ENCODE measurements around the gene FKBP2. TPM values are rescaled to one million over a fixed set of nuclear protein-coding genes. Genes with fewer than 3 reads are reported as not detected.

FKBP2 gene
- total and polyA plus RNA-seq, 2 of the 13 experiments (the other 11 are each of a cell fraction or from before 2014, with no cell fraction given), result 30.1 to 53.3 TPM

DNA sequence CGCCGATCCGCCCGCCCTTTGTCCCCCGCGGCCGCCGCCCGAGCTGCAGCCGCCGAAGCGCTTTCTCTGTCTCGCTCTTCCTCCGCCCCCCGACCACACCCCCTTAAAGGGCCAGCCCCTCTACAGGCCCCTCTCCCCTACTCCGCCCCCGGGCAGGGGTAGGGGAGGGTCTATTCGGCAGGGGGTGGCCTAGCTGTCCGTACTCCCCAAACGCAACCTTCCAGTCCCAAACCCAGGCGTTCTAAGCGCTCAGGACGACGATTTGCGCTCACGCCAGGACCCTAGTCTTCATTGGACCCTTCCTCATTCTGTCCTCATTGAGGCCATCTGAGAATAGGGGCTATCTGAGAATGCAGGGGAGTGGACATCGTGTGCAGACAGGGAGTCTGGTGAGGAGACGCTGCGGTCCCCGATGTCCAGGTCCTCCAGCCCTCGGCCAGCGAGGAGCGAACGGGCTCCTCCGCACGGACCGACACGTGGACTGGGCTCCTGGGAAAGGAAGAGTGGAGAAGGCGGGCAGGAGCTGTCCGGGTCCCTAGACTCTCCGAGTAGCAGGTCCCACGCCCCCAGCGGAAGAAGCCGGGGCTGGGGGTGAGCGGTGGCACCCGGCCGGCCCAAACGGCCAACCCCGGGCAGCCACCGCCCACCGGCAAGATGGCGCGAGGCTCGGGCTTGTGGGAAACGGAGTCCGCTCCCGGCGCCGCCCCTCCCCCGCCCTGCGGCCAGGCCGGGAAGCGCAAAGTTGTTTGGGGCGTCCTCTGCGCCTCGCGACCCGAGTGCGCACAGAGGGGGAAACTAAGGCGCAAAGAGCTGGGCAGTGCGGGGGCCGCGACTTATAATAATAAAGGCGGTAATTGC lies 6.2 kb downstream of the FKBP2 start, which contains the start of gene PPP1R14B (continued):
- no peak for TF ChIP-seq SP1 (IDR thresholded peaks at IDR 0.05)
- TF ChIP-seq SP1 (CRISPR knock-in tag; IDR thresholded peaks at IDR 0.05), result peak; percentile 46; the same call in 1 of the 2 replicates
- TF ChIP-seq ZNF546 (CRISPR knock-in tag; conservative IDR thresholded peaks at IDR 0.05), result peak; percentile 91
- TF ChIP-seq PLRG1 (conservative IDR thresholded peaks at IDR 0.05), result no peak
- no peak; the same call in 1 of the 2 replicates for TF ChIP-seq ZNF556 (CRISPR knock-in tag; IDR thresholded peaks at IDR 0.05; ENCODE audit: borderline replicate concordance)
- TF ChIP-seq SMAD3 (CRISPR knock-in tag; IDR thresholded peaks at IDR 0.05), result no peak
- no peak for TF ChIP-seq CBFB (CRISPR knock-in tag; IDR thresholded peaks at IDR 0.05)
- TF ChIP-seq NRL (CRISPR knock-in tag; IDR thresholded peaks at IDR 0.05; ENCODE audit: borderline replicate concordance), result no peak; the same call in 1 of the 2 replicates
- TF ChIP-seq RARA (CRISPR knock-in tag; IDR thresholded peaks at IDR 0.05), result no peak
- TF ChIP-seq TERF1 (CRISPR knock-in tag; IDR thresholded peaks at IDR 0.05), result no peak
- TF ChIP-seq, protein P1, sequence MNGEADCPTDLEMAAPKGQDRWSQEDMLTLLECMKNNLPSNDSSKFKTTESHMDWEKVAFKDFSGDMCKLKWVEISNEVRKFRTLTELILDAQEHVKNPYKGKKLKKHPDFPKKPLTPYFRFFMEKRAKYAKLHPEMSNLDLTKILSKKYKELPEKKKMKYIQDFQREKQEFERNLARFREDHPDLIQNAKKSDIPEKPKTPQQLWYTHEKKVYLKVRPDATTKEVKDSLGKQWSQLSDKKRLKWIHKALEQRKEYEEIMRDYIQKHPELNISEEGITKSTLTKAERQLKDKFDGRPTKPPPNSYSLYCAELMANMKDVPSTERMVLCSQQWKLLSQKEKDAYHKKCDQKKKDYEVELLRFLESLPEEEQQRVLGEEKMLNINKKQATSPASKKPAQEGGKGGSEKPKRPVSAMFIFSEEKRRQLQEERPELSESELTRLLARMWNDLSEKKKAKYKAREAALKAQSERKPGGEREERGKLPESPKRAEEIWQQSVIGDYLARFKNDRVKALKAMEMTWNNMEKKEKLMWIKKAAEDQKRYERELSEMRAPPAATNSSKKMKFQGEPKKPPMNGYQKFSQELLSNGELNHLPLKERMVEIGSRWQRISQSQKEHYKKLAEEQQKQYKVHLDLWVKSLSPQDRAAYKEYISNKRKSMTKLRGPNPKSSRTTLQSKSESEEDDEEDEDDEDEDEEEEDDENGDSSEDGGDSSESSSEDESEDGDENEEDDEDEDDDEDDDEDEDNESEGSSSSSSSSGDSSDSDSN (CRISPR knock-in tag; IDR thresholded peaks at IDR 0.05), result peak; percentile 72; the same call in 1 of the 2 replicates
- no peak for TF ChIP-seq ZFP62 (CRISPR knock-in tag; IDR thresholded peaks at IDR 0.05)
- TF ChIP-seq EZH2 (conservative IDR thresholded peaks at IDR 0.05; ENCODE audit: low read depth, low read length), result no peak
- no peak for TF ChIP-seq FOXA1 (IDR thresholded peaks at IDR 0.05)
- TF ChIP-seq FOXA1 (CRISPR knock-in tag; IDR thresholded peaks at IDR 0.05), result no peak
- TF ChIP-seq FOXK1 (CRISPR knock-in tag; IDR thresholded peaks at IDR 0.05; ENCODE audit: borderline replicate concordance, low read depth), result peak; percentile 28; the same call in 1 of the 2 replicates
- no peak for TF ChIP-seq HNF1A (IDR thresholded peaks at IDR 0.05; ENCODE audit: low read depth)
- no peak for TF ChIP-seq HNF1A (CRISPR knock-in tag; IDR thresholded peaks at IDR 0.05; ENCODE audit: borderline replicate concordance)
- no peak for TF ChIP-seq ZFP36 (IDR thresholded peaks at IDR 0.05; ENCODE audit: borderline replicate concordance, low read depth, low read length, partially characterized antibody)
- no peak for TF ChIP-seq SIX1 (CRISPR knock-in tag; IDR thresholded peaks at IDR 0.05; ENCODE audit: borderline replicate concordance)
- TF ChIP-seq ZNF75D (CRISPR knock-in tag; IDR thresholded peaks at IDR 0.05; ENCODE audit: borderline replicate concordance), result no peak
- no peak; the same call in 1 of the 2 replicates for TF ChIP-seq RXRB (CRISPR knock-in tag; IDR thresholded peaks at IDR 0.05; ENCODE audit: borderline replicate concordance)
- TF ChIP-seq PAX8 (CRISPR knock-in tag; IDR thresholded peaks at IDR 0.05; ENCODE audit: borderline replicate concordance), result no peak
- no peak; the same call in 1 of the 2 replicates for TF ChIP-seq ZNF605 (CRISPR knock-in tag; IDR thresholded peaks at IDR 0.05)

Data from HepG2 (cell line).